Measurements from ENCODE around the gene COL1A1. TPM values are rescaled to one million over a fixed set of nuclear protein-coding genes. Genes with fewer than 3 reads are reported as not detected.

COL1A1 gene
- total RNA-seq, 1 experiment from 2014 or later: 20.7 TPM

GRCh38 chr17:50139950-50140885 is 61.2 kb downstream of the COL1A1 start:
- Histone ChIP-seq H3K36me3 (ENCODE audit: low read depth) (peaks cover 41% of the 10 kb centered on the region), H4K20me1 (ENCODE audit: insufficient read depth) (peaks cover 31% of the 10 kb centered on the region), H3K4me2 (no peak overlapping the region), H3K9me3 (ENCODE audit: insufficient read depth, low read depth) (no peaks in the 10 kb centered on the region), H3K27me3 (ENCODE audit: insufficient read depth, low read depth) (no peaks in the 10 kb centered on the region), H3F3A (ENCODE audit: insufficient read depth, low read depth) (peaks cover 6% of the 10 kb centered on the region), H3K79me2 (ENCODE audit: low read depth) (peaks cover 3% of the 10 kb centered on the region), H3K4me3 (no peak overlapping the region), H2AFZ (no peak overlapping the region), H3K27ac (no peak overlapping the region), H3K9me2 (ENCODE audit: insufficient read depth) (no peaks in the 10 kb centered on the region), H3K4me1 (replicated peaks; ENCODE audit: insufficient read depth) (peaks cover 14% of the 10 kb centered on the region)
- ChIA-PET POLR2A (ENCODE audit: unreplicated experiment) (interaction anchor here (0.6 to 0.7 kb wide), 2 partner anchors 274 to 804 kb away, joined by 3 to 4 read pairs; no protein-coding TSS in a partner anchor), CTCF (interaction anchor here (0.8 kb wide), 1 partner anchor 10 kb away, joined by 8 read pairs; no protein-coding TSS in a partner anchor)
- peak in 1 of 2 experiments; percentile 62 for DNase-seq
- intact Hi-C loops (cut with micrococcal nuclease; ENCODE audit: unreplicated experiment): loop anchor here (2.0 kb wide), 1 partner anchor 21 kb away; no protein-coding TSS in a partner anchor
- TF ChIP-seq CTCF (conservative IDR thresholded peaks at IDR 0.05) (peak; percentile 97), EZH2 (IDR thresholded peaks at IDR 0.05; ENCODE audit: low read depth) (no peak)
- BruUV-seq (replicated peaks): no TSS peak

GRCh38 chr17:50139185-50139783 is 62.1 kb downstream of the COL1A1 start:
- Histone ChIP-seq H3K9me2 (ENCODE audit: insufficient read depth) (no peaks in the 10 kb centered on the region), H4K20me1 (ENCODE audit: insufficient read depth) (peaks cover 22% of the 10 kb centered on the region), H3K36me3 (ENCODE audit: low read depth) (peaks cover 37% of the 10 kb centered on the region), H3K27ac (no peak overlapping the region), H3K27me3 (ENCODE audit: insufficient read depth, low read depth) (no peaks in the 10 kb centered on the region), H3K4me3 (no peak overlapping the region), H3K4me2 (no peak overlapping the region), H3K4me1 (replicated peaks; ENCODE audit: insufficient read depth) (peaks cover 5% of the 10 kb centered on the region), H2AFZ (no peak overlapping the region), H3F3A (ENCODE audit: insufficient read depth, low read depth) (peaks cover 3% of the 10 kb centered on the region), H3K79me2 (ENCODE audit: low read depth) (no peaks in the 10 kb centered on the region; the same call in 1 of the 2 replicates), H3K9me3 (ENCODE audit: insufficient read depth, low read depth) (no peaks in the 10 kb centered on the region)
- no peak for DNase-seq
- ChIA-PET POLR2A (ENCODE audit: unreplicated experiment) (interaction anchor here (0.6 kb wide), 1 partner anchor 9 kb away, joined by 4 read pairs; no protein-coding TSS in a partner anchor), CTCF (interaction anchor here (0.7 kb wide), 1 partner anchor 21 kb away, joined by 3 read pairs; no protein-coding TSS in a partner anchor)
- intact Hi-C loops (cut with micrococcal nuclease; ENCODE audit: unreplicated experiment): no loop called here
- no peak for TF ChIP-seq EZH2 (IDR thresholded peaks at IDR 0.05; ENCODE audit: low read depth)
- no peak for TF ChIP-seq CTCF (conservative IDR thresholded peaks at IDR 0.05)
- no TSS peak for BruUV-seq (replicated peaks)

GRCh38 chr17:50137042-50137441 is 64.4 kb downstream of the COL1A1 start:
- Histone ChIP-seq H3K36me3 (ENCODE audit: low read depth) (peaks cover 25% of the 10 kb centered on the region), H3K4me1 (replicated peaks; ENCODE audit: insufficient read depth) (peaks cover 9% of the 10 kb centered on the region; the same call in 1 of the 2 replicates), H3K9me3 (ENCODE audit: insufficient read depth, low read depth) (no peaks in the 10 kb centered on the region), H3K9me2 (ENCODE audit: insufficient read depth) (no peaks in the 10 kb centered on the region), H4K20me1 (ENCODE audit: insufficient read depth) (peaks cover 13% of the 10 kb centered on the region), H3K4me3 (no peak overlapping the region), H2AFZ (no peak overlapping the region), H3K27ac (no peak overlapping the region), H3K79me2 (ENCODE audit: low read depth) (no peaks in the 10 kb centered on the region), H3F3A (ENCODE audit: insufficient read depth, low read depth) (peaks cover 20% of the 10 kb centered on the region), H3K27me3 (ENCODE audit: insufficient read depth, low read depth) (no peaks in the 10 kb centered on the region), H3K4me2 (no peak overlapping the region)
- TF ChIP-seq EZH2 (IDR thresholded peaks at IDR 0.05; ENCODE audit: low read depth) (no peak), CTCF (conservative IDR thresholded peaks at IDR 0.05) (no peak)
- intact Hi-C loops (cut with micrococcal nuclease; ENCODE audit: unreplicated experiment): no loop called here
- no TSS peak for BruUV-seq (replicated peaks)
- ChIA-PET CTCF (interaction anchor here (0.6 kb wide), 1 partner anchor 136 kb away, joined by 3 read pairs; no protein-coding TSS in a partner anchor), POLR2A (ENCODE audit: unreplicated experiment) (no interaction called here)
- DNase-seq: no peak
